Common myeloid progenitor, CD34-positive (primary cell): Measurements from ENCODE around the gene PASK.

Experiments
- CTCF ChIA-PET: fragments of 350-600 bp; sonication (Branson Sonifier 250); formaldehyde crosslinking; loops from one replicate; lab custom pipeline; 2021; ENCODE audit warnings: antibody characterized with exemption; lab: Charles Lee
- POLR2A ChIA-PET: fragments of 350-600 bp; sonication (Branson Sonifier 250); formaldehyde crosslinking; loops from one replicate; lab custom pipeline; 2021; ENCODE audit warnings: antibody characterized with exemption; lab: Charles Lee
- DNase-seq, 3 donors: peaks; one replicate each; pipeline versions ENCODE4 v3.0.0 to v3.0.0-alpha.2; 2013
- H3K27ac ChIP-seq, 2 experiments: 1 replicate in 1 of 2; 2 replicates in 1 of 2; pipeline ENCODE4 v1.7.0; 2013; ENCODE audit warnings: inconsistent platforms in 2 of 2, low read length in 2 of 2, mild to moderate bottlenecking in 2 of 2, low read depth in 1 of 2, moderate library complexity in 1 of 2; ENCODE audit not compliant: severe bottlenecking in 2 of 2, insufficient read depth in 1 of 2, poor library complexity in 1 of 2
- H3K27me3 ChIP-seq, 5 experiments: replicated peaks in 2 of 5; 1 replicate in 3 of 5; 2 replicates in 2 of 5; pipeline versions ENCODE4 v1.6.1 to v1.7.0; 2013; ENCODE audit warnings: low read length in 4 of 5, mild to moderate bottlenecking in 2 of 5, moderate library complexity in 2 of 5, inconsistent platforms in 1 of 5; ENCODE audit not compliant: insufficient read depth in 5 of 5, control insufficient read depth in 4 of 5
- H3K36me3 ChIP-seq, 4 experiments: 1 replicate in 2 of 4; 2 replicates in 2 of 4; pipeline versions ENCODE4 v1.6.1 to v1.7.0; 2013; ENCODE audit warnings: low read length in 3 of 4, control low read depth in 1 of 4, mild to moderate bottlenecking in 1 of 4; ENCODE audit not compliant: control insufficient read depth in 4 of 4, insufficient read depth in 4 of 4
- H3K4me1 ChIP-seq, 4 experiments: 1 replicate in 3 of 4; 2 replicates in 1 of 4; pipeline versions ENCODE4 v1.6.1 to v1.7.1; 2013; ENCODE audit warnings: low read length in 3 of 4, mild to moderate bottlenecking in 3 of 4, control low read depth in 1 of 4, inconsistent platforms in 1 of 4, moderate library complexity in 1 of 4; ENCODE audit not compliant: control insufficient read depth in 4 of 4, insufficient read depth in 4 of 4; ENCODE audit errors: control extremely low read depth in 1 of 4
- H3K4me3 ChIP-seq, 7 experiments: 1 replicate in 4 of 7; 2 replicates in 3 of 7; pipeline versions ENCODE4 v1.5.1 to v1.7.0; 2013; ENCODE audit warnings: mild to moderate bottlenecking in 7 of 7, low read length in 6 of 7, moderate library complexity in 6 of 7, inconsistent platforms in 2 of 7, low read depth in 2 of 7, control low read depth in 1 of 7; ENCODE audit not compliant: insufficient read depth in 4 of 7, control insufficient read depth in 1 of 7; ENCODE audit errors: extremely low read depth in 1 of 7
- H3K9me3 ChIP-seq, 5 experiments: 1 replicate in 4 of 5; 2 replicates in 1 of 5; pipeline versions ENCODE4 v1.6.1 to v1.7.1; 2013; ENCODE audit warnings: low read length in 4 of 5, mild to moderate bottlenecking in 2 of 5, inconsistent platforms in 1 of 5, low read depth in 1 of 5, moderate library complexity in 1 of 5; ENCODE audit not compliant: control insufficient read depth in 4 of 5, insufficient read depth in 2 of 5; ENCODE audit errors: control extremely low read depth in 1 of 5
- WGBS: methylation state at CpG from one replicate; pipeline ENCODE4 v1.1.5; 2013; ENCODE audit not compliant: insufficient coverage; 5-methylcytosine and 5-hydroxymethylcytosine counted together

Gene PASK

GRCh38 chr2:241139531-241140444 lies 9.5 kb downstream of the PASK start:
- 93% methylated on average over 23 of the region's 24 CpGs for WGBS
- Histone ChIP-seq H3K9me3 (no peaks in the 10 kb centered on the region), H3K27me3 (no peaks in the 10 kb centered on the region), H3K4me1 (no peaks in the 10 kb centered on the region), H3K36me3 (peaks cover 6 to 85% (median 30%) of the 10 kb centered on the region in 4 experiments), H3K4me3 (no peak overlapping the region), H3K27ac (no peak overlapping the region)
- ChIA-PET CTCF (no interaction called here), POLR2A (interaction anchor here (0.6 kb wide), 1 partner anchor 49 kb away, joined by 4 read pairs; no protein-coding TSS in a partner anchor)
- DNase-seq: no peak

- no peaks in the 10 kb centered on the region for H3K4me1 ChIP-seq
- POLR2A ChIA-PET: no interaction called here
- CTCF ChIA-PET: no interaction called here
- peaks cover 6 to 81% (median 29%) of the 10 kb centered on the region in 4 experiments for H3K36me3 ChIP-seq
- H3K27ac ChIP-seq: no peak overlapping the region
- no peaks in the 10 kb centered on the region for H3K9me3 ChIP-seq
- no peak overlapping the region for H3K4me3 ChIP-seq
- DNase-seq: no peak
- WGBS: 98% methylated on average over 14 of the region's 16 CpGs
- no peaks in the 10 kb centered on the region for H3K27me3 ChIP-seq
Measured at GRCh38 chr2:241138471-241138870, 10.8 kb downstream of the PASK start.

GRCh38 chr2:241137276-241138190 lies 11.7 kb downstream of the PASK start:
- H3K36me3 ChIP-seq: peaks cover 6 to 86% (median 28%) of the 10 kb centered on the region in 4 experiments
- no peak for DNase-seq
- H3K27me3 ChIP-seq: no peaks in the 10 kb centered on the region
- H3K9me3 ChIP-seq: no peaks in the 10 kb centered on the region
- POLR2A ChIA-PET: no interaction called here
- no peak overlapping the region for H3K4me3 ChIP-seq
- CTCF ChIA-PET: no interaction called here
- WGBS: 85% methylated on average over 19 of the region's 24 CpGs
- H3K4me1 ChIP-seq: no peaks in the 10 kb centered on the region
- H3K27ac ChIP-seq: no peak overlapping the region

GRCh38 chr2:241136661-241137260 lies 12.5 kb downstream of the PASK start:
- Histone ChIP-seq H3K27ac (no peak overlapping the region), H3K9me3 (no peaks in the 10 kb centered on the region), H3K4me3 (no peak overlapping the region), H3K36me3 (peaks cover 6 to 82% (median 27%) of the 10 kb centered on the region in 4 experiments), H3K4me1 (no peaks in the 10 kb centered on the region), H3K27me3 (no peaks in the 10 kb centered on the region)
- POLR2A ChIA-PET: no interaction called here
- WGBS: 98% methylated on average over 25 of the region's 25 CpGs
- no peak for DNase-seq
- CTCF ChIA-PET: no interaction called here

- WGBS: 97% methylated on average over 6 of the region's 8 CpGs
- no peak for DNase-seq
- Histone ChIP-seq H3K4me1 (no peaks in the 10 kb centered on the region), H3K27ac (no peak overlapping the region), H3K36me3 (peaks cover 6 to 78% (median 26%) of the 10 kb centered on the region in 4 experiments), H3K4me3 (no peak overlapping the region), H3K9me3 (no peaks in the 10 kb centered on the region), H3K27me3 (no peaks in the 10 kb centered on the region)
- ChIA-PET POLR2A (no interaction called here), CTCF (no interaction called here)
Measured at GRCh38 chr2:241136191-241136590, 13.1 kb downstream of the PASK start.

- H3K4me3 ChIP-seq: no peak overlapping the region
- H3K27me3 ChIP-seq: no peaks in the 10 kb centered on the region
- no peak overlapping the region for H3K27ac ChIP-seq
- CTCF ChIA-PET: no interaction called here
- POLR2A ChIA-PET: no interaction called here
- DNase-seq: no peak
- H3K9me3 ChIP-seq: no peaks in the 10 kb centered on the region
- 98% methylated on average over 5 of the region's 9 CpGs for WGBS
- no peaks in the 10 kb centered on the region for H3K4me1 ChIP-seq
- H3K36me3 ChIP-seq: peaks cover 6 to 76% (median 25%) of the 10 kb centered on the region in 4 experiments
Measured at GRCh38 chr2:241135737-241136136, 13.5 kb downstream of the PASK start.
